ENCODE data around the gene BRD4.

The BRD4 gene

DNA sequence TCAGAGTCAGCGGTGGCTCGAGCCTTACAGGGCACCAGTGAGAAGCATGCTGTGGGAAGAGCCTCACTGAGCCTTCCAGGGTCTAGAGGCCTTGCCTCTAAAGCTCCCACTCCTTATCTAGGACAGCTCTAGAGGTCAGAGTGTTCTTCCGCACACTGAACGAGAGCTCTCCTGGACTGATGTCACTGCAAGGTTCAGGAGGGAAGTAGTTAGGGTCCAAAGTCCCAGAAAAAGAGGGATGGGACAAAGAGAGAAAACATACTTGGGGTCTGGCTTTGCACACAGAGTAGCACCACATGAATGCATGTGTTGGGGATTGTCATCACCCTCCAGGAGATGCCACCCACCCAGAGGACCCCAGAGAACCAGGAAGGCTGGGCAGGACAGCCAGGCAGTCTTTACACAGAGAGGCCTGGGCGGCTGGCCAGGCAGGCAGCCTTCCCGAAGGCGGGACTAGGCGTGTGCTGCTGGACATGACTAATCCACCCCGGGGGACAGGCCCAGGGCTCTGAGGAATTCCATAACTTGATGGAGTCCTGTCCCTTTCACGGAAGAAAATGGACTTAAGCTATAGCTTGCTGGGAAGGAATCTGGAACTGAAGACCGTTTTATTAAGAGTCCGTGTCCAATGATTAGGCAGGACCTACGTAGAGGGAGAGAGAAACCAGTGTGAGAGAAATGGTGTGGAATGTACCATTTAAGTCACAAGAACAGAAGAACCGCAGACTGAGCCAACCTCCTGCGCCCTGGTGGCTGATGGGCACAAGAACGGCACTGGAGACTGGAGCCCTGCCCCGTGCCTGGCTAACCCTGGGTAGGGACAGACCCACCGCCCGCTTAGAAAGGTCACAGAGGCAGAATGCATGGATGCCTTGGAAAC is 83.5 kb downstream of the BRD4 start:
- no peak for DNase-seq (ENCODE audit: low read depth in 2 of 2)

DNA sequence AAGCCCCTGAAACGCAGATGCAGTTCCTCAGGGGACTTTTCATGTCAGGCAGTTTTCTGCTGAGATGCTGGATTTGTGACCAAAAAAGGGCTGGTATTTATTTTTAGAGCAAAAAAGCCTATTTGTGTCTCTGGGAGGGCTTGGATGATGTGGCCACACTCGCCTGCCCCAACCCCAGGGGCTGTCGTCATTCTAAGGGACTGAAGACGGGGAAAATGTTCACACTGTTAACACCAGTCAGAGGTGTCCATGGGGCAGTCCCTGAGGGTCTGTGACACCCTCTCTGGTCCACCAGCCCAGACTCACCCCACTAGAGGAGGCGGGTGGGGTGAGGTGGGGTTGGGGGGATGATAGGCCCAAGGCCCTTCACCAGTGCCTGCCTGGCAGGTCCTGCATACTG is 84.2 kb downstream of the BRD4 start:
- DNase-seq (ENCODE audit: low read depth in 2 of 2) = no peak

DNA sequence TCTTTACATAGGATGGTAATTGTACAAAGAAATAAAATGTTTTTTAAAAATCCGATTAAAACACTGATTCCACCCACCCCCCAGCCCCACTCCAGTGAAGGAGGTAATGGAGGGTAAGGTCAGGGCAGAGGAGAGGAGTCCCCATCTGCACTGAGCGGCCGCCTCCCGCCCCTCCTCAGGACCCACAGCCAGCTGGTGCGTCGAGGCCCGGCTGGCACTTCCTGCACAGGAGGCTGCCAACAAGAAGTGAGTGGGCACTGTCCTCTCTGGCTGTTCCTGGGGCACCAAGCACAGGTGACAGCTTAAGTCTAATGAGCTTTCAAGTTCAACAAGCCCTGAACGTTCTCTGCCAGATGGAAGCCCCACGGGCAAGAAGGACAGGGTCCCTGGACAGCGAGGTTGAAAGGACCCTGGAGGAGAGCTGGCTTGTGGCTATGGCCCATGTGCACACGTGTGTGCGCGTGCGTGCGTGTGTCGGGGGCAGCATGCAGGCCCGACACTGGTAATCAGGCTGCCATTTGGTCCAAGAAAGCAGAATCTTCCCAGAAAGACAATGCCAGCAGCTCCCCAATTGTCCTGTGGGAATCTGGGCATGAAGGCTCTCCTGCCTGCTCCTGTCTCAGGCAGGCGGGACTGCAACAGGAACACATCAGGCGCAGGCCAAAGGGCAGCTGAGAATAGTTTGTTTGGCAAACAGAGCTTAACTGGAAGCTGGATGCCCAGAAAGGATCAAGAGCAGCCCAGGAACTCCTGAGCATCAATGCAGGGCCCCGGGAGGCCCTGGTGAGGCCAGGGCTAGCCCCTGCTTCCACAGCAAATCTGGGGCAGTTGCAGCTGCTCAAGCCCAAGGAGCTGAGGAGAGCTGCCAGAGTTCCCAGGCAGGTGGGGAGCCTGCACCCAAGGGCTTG is 85.0 kb downstream of the BRD4 start:
- no peak for DNase-seq (ENCODE audit: low read depth in 2 of 2)

DNA sequence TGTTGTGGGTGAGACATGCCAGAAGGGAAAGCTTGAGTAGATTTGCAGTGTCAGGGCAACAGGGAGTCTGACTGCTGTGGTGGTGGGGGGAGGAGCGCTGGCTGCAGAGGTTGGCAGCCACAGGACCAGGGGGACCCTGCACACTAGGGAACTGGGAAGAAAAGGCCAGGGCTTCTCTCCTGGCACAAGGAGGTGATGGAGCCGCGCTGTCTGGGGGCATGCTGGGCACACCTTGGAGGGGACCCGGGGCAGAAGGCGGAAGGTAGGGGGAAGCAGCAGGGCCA is 86.2 kb downstream of the BRD4 start:
- DNase-seq (ENCODE audit: low read depth in 2 of 2) = no peak

DNA sequence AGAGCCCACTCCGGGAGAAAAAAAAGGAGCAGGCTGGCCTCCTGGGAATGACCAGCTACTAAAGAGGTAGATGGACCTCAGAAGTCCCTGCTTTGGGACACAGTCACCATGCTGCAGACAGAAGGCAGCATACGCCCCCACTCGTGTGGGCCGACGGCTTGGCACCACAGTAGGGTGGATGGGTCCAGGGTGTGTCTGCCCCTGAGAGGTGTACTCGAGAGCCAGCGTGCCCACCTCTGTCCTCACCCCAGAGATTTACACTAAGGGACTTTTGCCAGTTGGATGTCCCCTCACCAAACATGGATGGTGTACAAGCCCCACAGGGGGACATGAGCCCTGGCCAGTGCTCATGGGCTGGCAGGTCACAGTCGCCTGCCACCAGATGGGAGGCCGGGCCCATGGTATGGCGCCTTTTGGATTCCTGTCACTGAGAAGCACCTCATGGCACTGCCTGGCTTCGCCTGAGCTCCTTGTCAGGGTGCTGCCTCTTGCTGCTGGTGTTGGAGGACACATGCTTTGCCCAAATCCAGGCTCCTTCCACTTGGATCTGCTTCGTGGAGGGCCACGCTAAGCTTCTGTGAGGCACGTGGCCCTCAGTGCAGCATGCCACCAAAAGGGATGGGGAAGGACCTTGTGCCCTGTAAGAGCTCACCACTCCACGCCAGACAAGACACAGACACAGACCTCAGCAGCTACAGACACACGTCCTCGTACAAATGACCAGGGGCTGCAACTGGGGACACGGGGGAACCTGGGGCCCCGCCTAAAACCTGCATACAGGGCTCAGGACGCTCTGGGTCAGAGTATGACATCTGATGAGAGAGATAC is 86.8 kb downstream of the BRD4 start:
- no peak for DNase-seq (ENCODE audit: low read depth in 2 of 2)

DNA sequence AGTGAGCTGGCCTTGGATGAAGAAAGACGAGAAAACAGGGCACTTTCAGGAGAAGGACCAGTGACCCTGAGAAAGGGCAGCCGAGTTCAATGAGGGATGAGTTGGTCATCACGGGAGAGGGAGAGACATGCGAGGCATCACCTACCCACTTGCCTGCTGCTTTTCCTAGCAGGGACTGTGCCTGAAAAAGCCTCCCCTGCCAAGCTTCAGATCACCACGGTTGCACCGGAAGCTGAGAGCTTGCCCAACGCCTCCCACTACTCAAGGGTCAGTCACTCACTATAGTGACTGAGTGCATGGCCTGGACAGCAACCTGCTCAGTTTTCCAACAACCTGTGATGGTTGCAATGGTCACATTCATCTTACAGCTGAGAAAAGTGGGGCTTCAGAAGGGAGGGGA is 87.5 kb downstream of the BRD4 start:
- no peak for DNase-seq (ENCODE audit: low read depth in 2 of 2)

DNA sequence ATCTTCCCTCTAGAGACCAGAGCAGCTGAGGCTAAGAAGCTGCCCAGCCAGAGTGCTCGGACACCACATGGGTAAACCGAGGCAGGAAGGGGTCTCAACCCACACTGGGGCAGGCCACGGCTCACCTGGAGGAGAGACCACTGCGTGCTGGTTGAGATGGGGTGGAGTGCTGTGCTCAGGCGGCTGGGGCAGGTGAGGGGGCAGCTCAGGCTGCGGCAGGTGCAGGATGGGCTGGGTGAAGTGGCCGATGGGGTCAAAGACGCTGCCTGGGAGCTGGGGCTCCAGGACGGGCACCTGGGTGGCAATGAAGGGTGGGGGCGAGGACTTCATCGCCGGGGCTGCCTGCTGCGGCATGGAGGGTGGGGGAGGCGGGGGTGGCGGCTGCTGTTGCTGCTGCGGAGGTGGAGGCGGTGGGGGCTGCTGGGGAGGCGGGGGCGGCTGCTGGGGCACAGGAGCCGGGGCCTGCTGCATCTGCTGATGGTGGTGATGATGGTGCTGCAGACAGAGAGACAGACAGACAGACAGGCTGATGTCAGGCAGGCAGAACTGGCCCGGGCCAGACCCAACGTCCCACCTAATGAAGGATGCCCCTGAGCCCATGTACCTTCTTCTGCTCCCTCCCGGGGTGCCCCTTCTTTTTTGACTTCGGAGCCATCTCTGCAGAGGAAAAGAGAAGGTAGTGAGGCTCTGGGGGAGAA is 88.1 kb downstream of the BRD4 start:
- no peak for DNase-seq (ENCODE audit: low read depth in 2 of 2)

DNA sequence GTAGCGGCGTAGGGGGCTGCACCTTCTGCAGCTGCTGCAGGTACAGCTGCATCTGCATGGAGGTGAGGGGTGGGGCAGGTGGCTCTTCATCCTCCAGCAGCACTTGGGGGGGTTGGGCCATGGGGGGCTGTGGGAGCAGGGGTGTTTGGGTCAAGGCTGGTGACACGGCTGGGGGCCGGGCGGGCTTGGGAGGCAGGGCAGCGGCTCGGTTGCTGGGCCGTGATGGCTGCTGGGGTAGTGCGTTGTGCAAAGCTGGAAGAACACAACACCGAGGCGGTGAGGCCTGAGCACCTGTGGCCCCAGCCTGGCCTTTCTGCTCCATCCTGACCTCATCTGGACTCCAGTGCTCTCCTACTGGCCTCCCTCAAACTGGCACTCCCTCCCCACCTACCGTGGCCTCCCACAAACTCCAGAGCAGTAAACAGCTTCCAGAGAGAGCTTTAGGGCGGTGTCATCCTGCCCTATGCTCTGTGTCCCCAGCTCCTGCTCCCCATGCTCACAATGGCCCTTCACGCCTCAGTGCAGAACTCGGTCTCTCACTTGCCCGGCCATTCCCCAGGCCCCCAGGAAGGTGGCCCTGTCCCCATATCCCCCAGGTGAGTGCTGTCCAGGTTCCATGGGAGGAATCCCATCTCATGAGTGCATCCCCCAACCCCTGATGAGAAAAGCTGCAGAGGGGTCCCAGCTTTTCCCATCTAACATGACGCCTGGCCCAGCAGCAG is 88.9 kb downstream of the BRD4 start:
- no peak for DNase-seq (ENCODE audit: low read depth in 2 of 2)

DNA sequence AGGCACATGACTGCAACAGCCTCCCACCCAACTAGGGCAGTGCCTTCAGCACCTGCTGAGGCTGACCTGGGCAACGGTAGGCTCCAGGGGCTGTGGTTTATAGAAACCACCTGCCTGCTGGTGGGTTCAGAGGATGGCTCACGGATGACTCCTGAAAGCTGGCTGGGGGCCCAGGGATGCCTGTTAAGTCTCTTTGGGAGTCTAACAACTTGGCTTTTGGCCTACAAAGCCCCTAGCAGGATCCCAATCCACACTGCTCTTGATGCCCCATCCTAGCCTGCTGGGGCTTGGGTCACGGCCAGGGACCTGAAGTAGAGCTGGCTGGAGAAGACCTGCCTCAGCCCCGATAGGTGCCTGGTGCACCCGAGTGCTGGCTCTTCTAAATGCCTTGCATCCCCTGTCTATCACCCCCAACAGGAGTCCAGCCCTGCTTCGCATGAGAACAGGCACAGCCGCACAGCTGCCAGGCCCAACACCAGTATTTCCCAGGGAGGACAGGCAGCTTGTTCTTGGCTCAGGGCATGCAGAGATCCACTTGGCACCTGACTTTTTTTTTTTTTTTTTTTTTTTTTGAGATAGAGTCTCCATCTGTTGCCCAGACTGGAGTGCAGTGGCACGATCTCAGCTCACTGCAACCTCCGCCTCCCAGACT is 91.0 kb downstream of the BRD4 start:
- no peak for DNase-seq (ENCODE audit: low read depth in 2 of 2)

DNA sequence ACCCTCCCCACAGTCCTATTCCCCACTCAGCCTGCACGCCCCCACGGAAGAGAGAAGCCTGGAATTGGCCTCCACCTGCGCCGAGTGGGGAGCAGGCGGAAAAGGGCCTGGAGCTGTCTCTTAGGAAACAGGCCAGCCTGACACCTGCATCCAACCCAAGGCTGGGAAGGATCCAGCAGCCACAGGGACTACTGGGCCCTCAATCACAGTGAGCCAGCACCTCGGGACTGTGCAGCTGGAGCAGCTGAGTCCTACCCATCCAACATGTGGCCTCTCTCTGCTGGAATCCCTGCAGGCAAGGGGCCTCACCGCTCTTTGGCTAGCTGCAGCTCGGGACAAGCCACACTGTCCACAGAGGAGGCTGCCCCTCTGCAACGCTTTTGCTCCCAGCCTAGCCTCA is 91.8 kb downstream of the BRD4 start:
- no peak for DNase-seq (ENCODE audit: low read depth in 2 of 2)

DNA sequence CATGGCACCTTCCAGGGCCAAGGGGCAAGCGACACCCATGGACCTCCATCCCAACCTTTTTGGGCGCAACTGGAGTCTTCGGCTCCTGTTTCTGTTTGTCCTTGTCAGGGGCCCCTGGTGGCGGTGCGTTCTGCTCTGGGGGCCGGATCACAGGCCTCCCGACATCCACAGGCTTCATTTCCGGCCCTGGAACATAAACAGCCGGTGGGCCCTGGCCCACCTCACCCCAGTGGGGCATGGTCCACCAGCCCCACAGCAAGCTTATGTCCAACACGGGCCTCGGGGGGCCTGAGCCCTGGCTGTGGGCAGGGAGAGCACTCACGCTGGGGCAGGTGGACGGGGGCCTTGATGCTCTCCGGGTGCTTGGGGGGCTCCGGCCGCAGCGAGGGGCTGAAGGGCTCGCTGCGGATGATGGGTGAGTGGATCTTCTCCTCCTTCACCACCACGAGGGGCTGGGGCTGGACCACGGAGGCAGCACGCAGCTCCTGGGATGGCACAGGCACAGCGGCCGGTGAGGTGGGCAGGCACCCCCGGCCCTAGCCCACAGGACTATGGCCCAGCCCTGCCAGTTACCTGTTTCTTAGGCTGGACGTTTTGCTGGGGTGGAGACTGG is 92.9 kb downstream of the BRD4 start:
- no peak for DNase-seq (ENCODE audit: low read depth in 2 of 2)

DNA sequence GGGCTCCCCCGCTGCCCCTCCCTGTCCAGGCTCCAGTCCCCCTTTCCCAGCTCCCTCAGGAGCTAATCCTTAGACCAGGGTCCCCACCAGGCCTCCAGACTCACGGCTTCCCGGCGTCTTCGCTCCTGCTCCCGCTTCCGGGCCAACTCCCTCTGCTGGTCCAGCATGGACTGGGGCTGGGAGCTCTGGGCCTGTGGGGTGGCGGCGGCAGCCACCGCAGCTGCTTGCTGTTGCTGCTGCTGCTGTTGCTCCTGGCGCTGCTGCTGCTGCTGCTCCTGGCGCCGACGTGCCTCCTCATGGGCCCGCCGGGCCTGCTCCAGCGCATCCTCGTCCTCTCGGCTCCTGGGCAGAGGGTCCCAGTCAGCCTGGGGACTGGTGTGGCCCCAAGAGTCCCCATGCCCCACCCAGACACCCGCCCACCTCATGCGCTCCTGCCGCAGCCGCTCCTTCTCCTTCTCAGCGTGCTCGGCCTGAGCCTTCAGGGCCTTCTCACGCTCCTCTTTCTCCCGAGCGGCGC is 93.6 kb downstream of the BRD4 start:
- DNase-seq (ENCODE audit: low read depth in 2 of 2) = no peak

DNA sequence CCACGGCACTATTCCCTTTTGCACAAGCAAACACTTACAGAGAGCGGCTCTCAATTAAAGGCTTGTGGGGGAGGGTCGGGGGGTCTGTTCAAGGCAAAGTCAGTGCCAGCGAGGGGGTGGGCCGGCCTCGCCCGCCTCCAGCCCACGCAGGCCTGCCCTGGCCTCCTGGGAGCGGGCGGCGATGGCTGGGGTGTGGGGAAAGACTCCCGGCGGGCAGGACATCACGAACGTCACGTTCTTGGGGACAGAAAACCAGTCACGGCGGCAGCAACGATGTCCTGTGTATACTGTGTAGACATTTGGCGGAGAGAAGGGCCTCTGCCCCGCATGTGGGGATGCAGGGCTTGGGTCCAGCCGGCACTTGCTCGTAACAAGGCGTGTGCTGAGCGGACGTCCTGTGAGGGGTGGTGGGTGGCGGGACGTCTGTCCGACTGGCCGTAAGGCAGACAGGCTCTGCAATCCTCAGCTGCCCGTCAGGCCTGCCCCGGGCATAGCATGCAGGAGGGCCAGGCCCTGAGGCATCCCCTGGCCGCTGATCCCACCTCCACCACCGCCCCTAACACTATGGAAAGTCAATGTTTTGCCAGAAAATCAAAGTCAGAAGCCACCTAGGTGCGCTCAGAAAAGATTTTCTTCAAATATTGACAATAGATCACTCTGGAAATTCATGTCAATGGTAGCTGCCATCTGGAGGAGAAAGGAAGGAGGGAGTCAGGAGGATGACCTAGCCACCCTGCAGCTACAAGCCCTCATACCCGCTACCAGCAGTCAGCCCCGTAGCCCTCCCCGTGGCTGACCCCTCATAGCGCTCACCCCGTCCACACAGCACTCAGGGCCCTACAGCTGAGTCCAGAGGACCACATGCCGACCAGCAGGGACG is 94.3 kb downstream of the BRD4 start:
- no peak for DNase-seq (ENCODE audit: low read depth in 2 of 2)

DNA sequence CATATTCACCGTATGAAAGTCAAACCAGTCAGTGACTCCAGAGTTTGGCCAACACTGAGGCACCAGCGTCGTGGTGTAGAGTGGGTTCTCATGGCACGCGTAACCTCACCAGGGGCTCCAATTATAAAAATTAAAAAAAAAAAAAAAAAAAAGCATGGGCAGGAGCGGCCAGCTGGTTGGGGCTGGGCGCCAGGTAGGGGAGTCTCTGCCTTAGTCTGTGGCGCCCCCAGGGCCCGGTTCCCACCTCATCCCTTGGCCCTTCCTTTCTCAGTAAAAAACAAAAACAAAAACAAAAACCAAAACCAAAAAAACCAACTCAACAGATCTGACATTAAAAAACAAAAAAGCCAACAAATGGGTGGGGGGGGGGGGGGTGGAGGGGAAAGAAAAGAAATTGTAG is 95.5 kb downstream of the BRD4 start:
- DNase-seq (ENCODE audit: low read depth in 2 of 2) = no peak

DNA sequence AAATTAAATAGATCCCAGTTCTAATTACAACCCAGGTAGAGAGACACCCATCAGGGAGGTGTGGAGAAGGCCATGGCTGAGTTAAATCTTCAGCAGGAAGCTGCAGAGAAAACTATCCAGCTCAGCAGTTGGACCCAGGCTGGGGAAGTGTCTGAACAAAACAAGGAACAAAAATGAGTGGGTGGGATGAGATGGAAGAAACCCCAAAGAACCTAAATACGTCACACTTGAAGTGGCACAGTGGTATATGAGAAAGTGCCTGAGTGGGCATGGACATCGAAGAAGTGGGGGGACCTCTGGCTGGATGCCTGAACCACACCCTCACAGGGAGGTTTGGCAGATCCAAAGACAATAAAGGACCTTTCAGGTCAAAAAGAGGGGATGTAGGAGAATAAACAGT is 96.6 kb downstream of the BRD4 start:
- no peak for DNase-seq (ENCODE audit: low read depth in 2 of 2)

DNA sequence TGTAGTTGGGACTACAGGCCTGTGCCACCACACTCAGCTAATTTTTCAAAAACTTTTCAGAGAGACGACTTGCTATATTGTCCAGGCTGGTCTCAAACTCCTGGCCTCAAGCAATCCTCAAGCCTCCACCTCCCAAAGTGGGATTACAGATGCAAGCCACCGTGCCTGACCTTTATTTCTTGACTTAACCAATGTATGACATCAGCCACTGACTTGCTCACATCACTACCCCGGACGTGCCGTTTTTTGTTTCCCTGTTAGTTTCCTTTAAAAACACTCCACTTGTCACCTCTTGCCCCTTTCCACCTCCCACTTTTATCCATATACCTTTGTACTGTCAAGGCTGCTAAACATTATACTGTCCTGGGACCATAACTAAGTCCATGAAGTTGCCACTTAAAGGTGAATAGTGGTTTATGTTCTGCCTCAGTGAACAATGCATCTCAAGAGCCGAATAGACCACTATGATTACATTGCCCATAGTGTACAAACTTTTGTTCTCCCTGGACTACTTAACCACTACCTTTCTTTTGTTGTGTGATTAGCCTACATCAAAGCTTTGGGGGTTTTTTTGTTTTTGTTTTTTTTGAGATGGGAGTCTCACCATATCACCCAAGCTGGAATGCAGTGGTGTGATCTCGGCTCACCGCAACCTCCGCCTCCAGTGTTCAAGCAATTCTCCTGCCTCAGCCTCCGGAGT is 97.8 kb downstream of the BRD4 start:
- DNase-seq (ENCODE audit: low read depth in 2 of 2) = no peak

DNA sequence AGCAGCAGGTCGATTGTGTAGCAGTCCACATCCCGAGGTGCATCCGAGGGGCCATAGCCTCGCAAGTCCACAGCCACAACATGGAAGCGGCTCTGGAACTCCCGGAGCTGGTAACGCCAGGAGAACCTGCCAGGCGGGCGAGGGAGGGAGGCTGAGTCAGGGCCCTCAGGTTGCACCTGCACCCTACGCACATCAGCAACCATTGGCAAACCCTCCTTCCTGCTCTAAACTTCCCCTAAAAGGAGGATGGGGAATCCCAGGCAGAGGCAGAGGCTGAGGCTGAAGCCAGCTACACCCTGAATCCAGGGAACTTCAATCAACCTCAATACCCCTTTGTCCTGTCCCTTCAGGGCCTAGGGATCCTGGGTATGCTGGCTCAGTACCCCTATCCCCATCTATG is 101.1 kb downstream of the BRD4 start:
- DNase-seq (ENCODE audit: low read depth in 2 of 2) = no peak

DNA sequence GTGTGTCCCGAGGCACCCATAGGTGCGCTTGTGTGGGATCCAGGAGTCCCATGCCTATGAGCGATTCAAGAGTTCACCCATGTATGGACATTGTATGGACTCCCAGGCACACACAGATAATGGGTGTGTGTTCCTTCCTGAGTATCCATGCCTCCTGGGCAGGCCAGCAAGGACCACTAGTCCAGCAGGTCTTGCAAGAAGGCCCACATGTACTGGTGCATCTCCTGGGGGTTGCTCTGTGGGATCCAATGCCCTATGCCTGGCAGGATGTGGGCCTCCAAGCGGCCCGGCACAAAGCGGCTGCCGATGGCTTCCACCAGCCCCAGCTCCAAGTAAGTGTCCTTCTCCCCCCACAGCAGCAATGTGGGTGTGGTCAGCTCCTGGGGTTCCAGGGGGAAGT is 105.1 kb downstream of the BRD4 start:
- no peak for DNase-seq (ENCODE audit: low read depth in 2 of 2)
